GM19240 (cell line): ENCODE results near the gene HUS1.
"Not testable (repeated sequence)": the region's sequence is repeated elsewhere in the genome, so short reads cannot be mapped to it uniquely, and the experiment has no call there.

Experiments
- DNase-seq: peaks from one replicate; pipeline ENCODE4 v3.0.0; 2011; ENCODE audit warnings: low spot score; ENCODE audit not compliant: insufficient read length

The HUS1 gene

GRCh38 chr7:47979145-47979831, at the start of gene HUS1:
HUS1 (minus strand) TSS chr7:47979615; CDS start chr7:47979519, 96 bp downstream.
- DNase-seq: peak; percentile 68

GRCh38 chr7:48028938-48029337, 49.5 kb upstream of the HUS1 start, which contains the start of gene SUN3:
SUN3 (minus strand) TSS chr7:48029107; CDS start chr7:48028938, 169 bp downstream.
- no peak for DNase-seq

- no peak for DNase-seq
Observed at GRCh38 chr7:48025624-48026023, 46.2 kb upstream of the HUS1 start.

- DNase-seq: no peak
Observed at GRCh38 chr7:48017674-48018073, 38.3 kb upstream of the HUS1 start.

GRCh38 chr7:48016641-48017040, 37.2 kb upstream of the HUS1 start:
- DNase-seq: no peak

- DNase-seq: no peak
Observed at GRCh38 chr7:48011951-48012350, 32.5 kb upstream of the HUS1 start.

- no peak for DNase-seq
Observed at GRCh38 chr7:48011323-48011722, 31.9 kb upstream of the HUS1 start.

- no peak for DNase-seq
Observed at GRCh38 chr7:48009954-48010353, 30.5 kb upstream of the HUS1 start.

GRCh38 chr7:48009257-48009656, 29.8 kb upstream of the HUS1 start:
- no peak for DNase-seq

- DNase-seq: no peak
Observed at GRCh38 chr7:48006866-48007265, 27.5 kb upstream of the HUS1 start.

GRCh38 chr7:48004638-48005037, 25.2 kb upstream of the HUS1 start:
- no peak for DNase-seq

GRCh38 chr7:48004032-48004431, 24.6 kb upstream of the HUS1 start:
- no peak for DNase-seq

GRCh38 chr7:48000164-48000563, 20.7 kb upstream of the HUS1 start:
- DNase-seq: not testable (repeated sequence)

- DNase-seq: no peak
Observed at GRCh38 chr7:47999413-47999812, 20.0 kb upstream of the HUS1 start.

GRCh38 chr7:47992446-47992845, 13.0 kb upstream of the HUS1 start:
- DNase-seq: no peak

- DNase-seq: peak; percentile 77
Observed at GRCh38 chr7:47991741-47992311, 12.4 kb upstream of the HUS1 start.

GRCh38 chr7:47991270-47991669, 11.9 kb upstream of the HUS1 start:
- no peak for DNase-seq

GRCh38 chr7:47990592-47990991, 11.2 kb upstream of the HUS1 start:
- no peak for DNase-seq

- DNase-seq: not testable (repeated sequence)
Observed at GRCh38 chr7:47989607-47990400, 10.4 kb upstream of the HUS1 start.

- DNase-seq: no peak
Observed at GRCh38 chr7:47988496-47989386, 9.3 kb upstream of the HUS1 start.

GRCh38 chr7:47982610-47983009, 3.2 kb upstream of the HUS1 start:
- DNase-seq: no peak
